Spleen (tissue), 11 donors: ENCODE results near the gene HJURP. TPM values are rescaled to one million over a fixed set of nuclear protein-coding genes. Genes with fewer than 3 reads are reported as not detected.
A peak's percentile ranks its signal among the peaks of the same experiment; 100 is the strongest.

Experiments used
- DNase-seq: peaks from one replicate; pipeline ENCODE4 v3.0.0-alpha.2; 2020
- H3K27ac ChIP-seq, 8 donors: fragments of 200-600 bp; sonication (generic) in 7 of 8; 1 replicate in 4 of 8; 2 replicates in 4 of 8; pipeline versions ENCODE4 v1.5.0 to v1.8.0; 2016 to 2021; ENCODE audit warnings: inconsistent platforms in 4 of 8, mild to moderate bottlenecking in 4 of 8, moderate library complexity in 1 of 8
- H3K27me3 ChIP-seq, 7 donors: fragments of 200-600 bp; sonication (generic) in 6 of 7; replicated peaks in 1 of 7; 1 replicate in 4 of 7; 2 replicates in 3 of 7; pipeline versions ENCODE4 v1.5.0 to v1.8.0; 2016 to 2021; ENCODE audit warnings: inconsistent platforms in 3 of 7, mild to moderate bottlenecking in 1 of 7
- H3K36me3 ChIP-seq, 6 donors: fragments of 200-600 bp; sonication (generic) in 5 of 6; 1 replicate in 4 of 6; 2 replicates in 2 of 6; pipeline versions ENCODE4 v1.5.0 to v1.8.0; 2016 to 2021; ENCODE audit warnings: inconsistent platforms in 2 of 6
- H3K4me1 ChIP-seq, 6 donors: fragments of 200-600 bp; sonication (generic) in 5 of 6; 1 replicate in 3 of 6; 2 replicates in 3 of 6; pipeline versions ENCODE4 v1.5.0 to v1.8.0; 2016 to 2021; ENCODE audit warnings: inconsistent platforms in 3 of 6
- H3K4me3 ChIP-seq, 8 donors: fragments of 200-600 bp; sonication (generic) in 7 of 8; 1 replicate in 4 of 8; 2 replicates in 4 of 8; pipeline versions ENCODE4 v1.5.0 to v1.8.0; 2016 to 2021; ENCODE audit warnings: inconsistent platforms in 4 of 8, mild to moderate bottlenecking in 4 of 8, moderate library complexity in 2 of 8
- H3K9me3 ChIP-seq, 8 donors: fragments of 200-600 bp; sonication (generic) in 7 of 8; 1 replicate in 4 of 8; 2 replicates in 4 of 8; pipeline versions ENCODE4 v1.5.0 to v1.8.0; 2016 to 2021; ENCODE audit warnings: inconsistent platforms in 4 of 8
- POLR2A ChIP-seq, 3 donors: fragments of 450-650 bp; IDR thresholded peaks; one replicate each; pipeline ENCODE4 v1.5.1; 2017; ENCODE audit warnings: antibody characterized with exemption in 3 of 3, mild to moderate bottlenecking in 1 of 3
- POLR2AphosphoS5 ChIP-seq, 3 donors: sonication (generic); formaldehyde crosslinking; IDR thresholded peaks; one replicate each; pipeline ENCODE4 v1.5.1; 2017; ENCODE audit warnings: antibody characterized with exemption in 3 of 3
- WGBS, 5 donors: extraction: QIAGEN DNeasy Blood & Tissue Kit in 3 of 5; methylation state at CpG; one replicate each; pipeline versions ENCODE4 v1.1.5 to v1.1.7; 2013 to 2018; 5-methylcytosine and 5-hydroxymethylcytosine counted together
- intact Hi-C: fragments of 100-400 bp; cut with DNase I; formaldehyde crosslinking; loops from one replicate; pipeline ENCODE4 v1.15.0; 2023; ENCODE audit warnings: low total_unique reads
- polyA plus RNA-seq, 3 donors: library from polyadenylated mRNA; stranded (reverse); fragments of 200-250 nt; gene quantifications; one replicate each; pipeline ENCODE4 v1.2.1, GENCODE V29; 2013
- total RNA-seq, 7 donors: library from RNA; depleted of rRNA in 3 of 7; stranded (reverse); fragments of >200 nt in 3 of 7; fragmentation: NEBNext Ultra II Directional in 4 of 7; extraction: Animal tissue kit (Norgen Biotek cat#: 25700) in 4 of 7; gene quantifications; one replicate each; pipeline versions ENCODE4 v1.1.0 to v1.2.1, GENCODE V29; 2016 to 2021
- TF ChIP-seq, protein P1 (sequence below), 11 experiments: fragments of 200-600 bp in 7 of 11; fragments of 450-650 bp in 4 of 11; sonication (generic) in 4 of 11; IDR thresholded peaks in 8 of 11; conservative IDR thresholded peaks in 3 of 11; 1 replicate in 7 of 11; 2 replicates in 4 of 11; pipeline versions ENCODE4 v1.4.0 to v1.8.0; 2016 to 2021; ENCODE audit warnings: antibody characterized with exemption in 11 of 11, inconsistent platforms in 4 of 11, mild to moderate bottlenecking in 1 of 11
- donor health status: healthy with polysubstance abuse.
- donor health status: DM: no; HTN: no; CAD: no; lungs with moderate emphysema.
- donor health status: DM: no; HTN: no; CAD: no.
- donor health status: Bipolar disorder and iron deficiency.
- donor health status: healthy.
- donor health status: DM: no; HTN: no; CAD: no.
- donor health status: DM: yes; HTN: yes; CAD: no.

The HJURP gene
- total and polyA plus RNA-seq, 10 donors: 1.4 to 7.4 (median 5.2) TPM

DNA sequence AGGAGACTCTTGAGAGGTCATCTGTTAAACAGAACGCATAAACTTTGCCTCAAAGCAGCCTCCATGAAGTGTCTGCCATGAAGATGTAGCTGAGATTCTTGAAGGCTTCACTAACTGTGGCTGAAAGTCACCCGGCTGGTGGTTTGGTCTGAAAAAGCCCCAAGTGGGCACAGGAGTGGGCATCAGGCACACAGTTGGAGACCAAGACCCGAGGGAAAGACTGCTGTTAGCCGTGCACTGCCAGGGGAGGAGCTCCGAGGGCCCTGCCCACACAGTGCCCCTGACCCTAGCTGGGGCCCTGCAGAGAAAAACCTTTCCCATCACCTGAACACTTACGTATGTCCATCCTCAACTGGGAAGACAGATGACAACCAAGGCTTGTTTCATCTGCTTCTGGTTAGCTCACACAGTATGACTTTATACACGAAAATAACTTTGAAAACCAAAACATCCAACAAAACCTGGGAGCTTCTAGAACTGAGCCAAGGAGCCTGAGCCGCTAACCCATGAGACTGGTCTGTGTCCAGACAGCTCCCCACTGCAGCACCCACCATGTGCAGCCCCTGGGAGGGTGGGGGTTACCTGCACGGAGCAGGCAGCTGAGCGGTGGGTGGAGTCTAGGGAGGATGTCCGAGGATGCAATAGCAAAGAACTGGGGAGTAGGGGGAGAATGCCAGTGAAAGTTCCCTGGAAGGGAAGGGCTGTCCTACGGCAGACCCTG, 15.4 kb downstream of the HJURP start:
- Histone ChIP-seq H3K4me1 (no peaks in the 10 kb centered on the region), H3K9me3 (no peaks in the 10 kb centered on the region), H3K4me3 (no peak overlapping the region), H3K36me3 (peaks cover 0 to 100% (median 0%) of the 10 kb centered on the region in 6 donors), H3K27me3 (no peaks in the 10 kb centered on the region), H3K27ac (no peak overlapping the region)
- intact Hi-C loops: no loop called here
- WGBS, 5 donors: 87 to 95% (median 92%) methylated on average over 12 of the region's 12 CpGs
- no peak for TF ChIP-seq POLR2A (IDR thresholded peaks at IDR 0.05)
- TF ChIP-seq, protein P1, sequence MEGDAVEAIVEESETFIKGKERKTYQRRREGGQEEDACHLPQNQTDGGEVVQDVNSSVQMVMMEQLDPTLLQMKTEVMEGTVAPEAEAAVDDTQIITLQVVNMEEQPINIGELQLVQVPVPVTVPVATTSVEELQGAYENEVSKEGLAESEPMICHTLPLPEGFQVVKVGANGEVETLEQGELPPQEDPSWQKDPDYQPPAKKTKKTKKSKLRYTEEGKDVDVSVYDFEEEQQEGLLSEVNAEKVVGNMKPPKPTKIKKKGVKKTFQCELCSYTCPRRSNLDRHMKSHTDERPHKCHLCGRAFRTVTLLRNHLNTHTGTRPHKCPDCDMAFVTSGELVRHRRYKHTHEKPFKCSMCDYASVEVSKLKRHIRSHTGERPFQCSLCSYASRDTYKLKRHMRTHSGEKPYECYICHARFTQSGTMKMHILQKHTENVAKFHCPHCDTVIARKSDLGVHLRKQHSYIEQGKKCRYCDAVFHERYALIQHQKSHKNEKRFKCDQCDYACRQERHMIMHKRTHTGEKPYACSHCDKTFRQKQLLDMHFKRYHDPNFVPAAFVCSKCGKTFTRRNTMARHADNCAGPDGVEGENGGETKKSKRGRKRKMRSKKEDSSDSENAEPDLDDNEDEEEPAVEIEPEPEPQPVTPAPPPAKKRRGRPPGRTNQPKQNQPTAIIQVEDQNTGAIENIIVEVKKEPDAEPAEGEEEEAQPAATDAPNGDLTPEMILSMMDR (IDR thresholded peaks at IDR 0.05 in 8 of 11, conservative IDR thresholded peaks at IDR 0.05 in 3 of 11): no peak
- TF ChIP-seq POLR2AphosphoS5 (IDR thresholded peaks at IDR 0.05): no peak
- peak; percentile 45 for DNase-seq

DNA sequence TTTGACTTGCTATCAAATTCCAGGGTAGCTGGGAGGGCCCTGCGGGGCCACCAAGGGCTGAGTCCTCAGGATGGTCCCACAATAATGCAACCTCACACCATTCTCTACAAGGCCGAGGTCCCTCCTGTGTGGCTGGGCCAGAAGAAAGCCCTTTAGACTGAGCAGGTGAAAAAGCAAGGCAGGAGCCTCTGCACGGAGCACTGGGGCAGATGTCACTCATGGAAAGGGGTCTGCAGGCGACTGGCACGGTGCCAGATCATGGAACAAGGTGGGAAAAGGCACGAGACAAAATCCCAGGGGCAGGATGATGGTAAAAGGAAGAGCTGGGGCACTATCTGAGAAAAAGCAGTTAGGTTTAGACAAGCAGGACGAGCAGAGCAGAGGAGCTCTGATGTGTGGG, 16.1 kb downstream of the HJURP start:
- peaks cover 0 to 96% (median 0%) of the 10 kb centered on the region in 6 donors for H3K36me3 ChIP-seq

DNA sequence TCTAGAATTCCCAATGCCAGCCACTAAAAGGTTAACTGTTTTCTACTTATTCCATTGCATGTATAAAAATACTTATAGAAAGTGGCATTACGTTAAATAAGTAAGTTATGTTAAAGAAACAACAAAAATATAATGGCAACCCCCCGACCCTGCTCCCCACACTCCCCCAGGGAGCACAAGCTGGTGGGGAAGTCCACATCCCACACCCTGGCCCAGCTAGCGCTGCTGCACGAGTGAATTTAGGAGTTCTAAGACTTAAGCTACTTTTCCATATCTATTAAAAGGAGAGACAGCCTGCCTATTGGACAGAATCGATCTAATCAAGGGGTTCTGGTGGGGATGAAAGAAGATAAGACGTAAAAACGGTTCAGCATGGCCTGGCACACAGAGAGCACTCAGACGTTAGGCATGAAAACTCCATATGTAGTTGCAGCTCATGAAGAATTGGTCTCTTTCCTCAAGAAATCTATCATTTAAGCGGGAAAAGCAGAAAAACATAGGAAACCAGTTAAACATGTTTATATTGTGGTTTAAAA, 16.6 kb downstream of the HJURP start:
- Histone ChIP-seq H3K27ac (no peak overlapping the region), H3K9me3 (no peaks in the 10 kb centered on the region), H3K4me1 (no peaks in the 10 kb centered on the region), H3K4me3 (no peak overlapping the region), H3K27me3 (no peaks in the 10 kb centered on the region), H3K36me3 (peaks cover 0 to 91% (median 0%) of the 10 kb centered on the region in 6 donors)
- peak; percentile 30 for DNase-seq
- WGBS, 5 donors: 85 to 93% (median 92%) methylated on average over 9 of the region's 9 CpGs
- TF ChIP-seq, protein P1 (IDR thresholded peaks at IDR 0.05 in 8 of 11, conservative IDR thresholded peaks at IDR 0.05 in 3 of 11): no peak
- TF ChIP-seq POLR2AphosphoS5 (IDR thresholded peaks at IDR 0.05) (no peak), POLR2A (IDR thresholded peaks at IDR 0.05) (no peak)
- intact Hi-C loops: no loop called here

More for the DNA sequence above, 16.1 kb downstream of the HJURP start:
- intact Hi-C loops: no loop called here
- H3K27me3 ChIP-seq: no peaks in the 10 kb centered on the region
- H3K27ac ChIP-seq: no peak overlapping the region
- H3K9me3 ChIP-seq: no peaks in the 10 kb centered on the region
- WGBS, 5 donors: 80 to 94% (median 88%) methylated on average over 7 of the region's 7 CpGs
- no peak overlapping the region for H3K4me3 ChIP-seq
- no peaks in the 10 kb centered on the region for H3K4me1 ChIP-seq
- TF ChIP-seq POLR2AphosphoS5 (IDR thresholded peaks at IDR 0.05): no peak
- TF ChIP-seq, protein P1 (IDR thresholded peaks at IDR 0.05 in 8 of 11, conservative IDR thresholded peaks at IDR 0.05 in 3 of 11): no peak
- no peak for TF ChIP-seq POLR2A (IDR thresholded peaks at IDR 0.05)
- DNase-seq: peak; percentile 20

GRCh38 chr2:233836359-233836758, 18.0 kb downstream of the HJURP start:
- H3K9me3 ChIP-seq: no peaks in the 10 kb centered on the region
- DNase-seq: peak; percentile 8

More at GRCh38 chr2:233836359-233836758, 18.0 kb downstream of the HJURP start:
- intact Hi-C loops: no loop called here
- Histone ChIP-seq H3K4me3 (no peak overlapping the region), H3K27ac (no peak overlapping the region), H3K4me1 (no peaks in the 10 kb centered on the region), H3K27me3 (no peaks in the 10 kb centered on the region), H3K36me3 (peaks cover 0 to 77% (median 0%) of the 10 kb centered on the region in 6 donors)
- TF ChIP-seq POLR2AphosphoS5 (IDR thresholded peaks at IDR 0.05): no peak
- TF ChIP-seq, protein P1 (IDR thresholded peaks at IDR 0.05 in 8 of 11, conservative IDR thresholded peaks at IDR 0.05 in 3 of 11): no peak
- no peak for TF ChIP-seq POLR2A (IDR thresholded peaks at IDR 0.05)
- 96 to 99% (median 98%) methylated on average over 7 of the region's 7 CpGs for WGBS, 5 donors
